NB4 (cell line): ENCODE data around the gene RPS23.
"Not testable (repeated sequence)": the region's sequence is repeated elsewhere in the genome, so short reads cannot be mapped to it uniquely, and the experiment has no call there.

ENCODE experiments used
- POLR2A ChIP-seq: IDR thresholded peaks from 2 replicates; pipeline ENCODE4 v1.6.1; 2011; ENCODE audit warnings: mild to moderate bottlenecking; ENCODE audit not compliant: insufficient read length; ENCODE audit errors: extremely low read depth
- TF ChIP-seq, protein P1 (sequence below): IDR thresholded peaks from one replicate; pipeline ENCODE4 v1.5.1; 2012; ENCODE audit warnings: low read depth, low read length

DNA sequence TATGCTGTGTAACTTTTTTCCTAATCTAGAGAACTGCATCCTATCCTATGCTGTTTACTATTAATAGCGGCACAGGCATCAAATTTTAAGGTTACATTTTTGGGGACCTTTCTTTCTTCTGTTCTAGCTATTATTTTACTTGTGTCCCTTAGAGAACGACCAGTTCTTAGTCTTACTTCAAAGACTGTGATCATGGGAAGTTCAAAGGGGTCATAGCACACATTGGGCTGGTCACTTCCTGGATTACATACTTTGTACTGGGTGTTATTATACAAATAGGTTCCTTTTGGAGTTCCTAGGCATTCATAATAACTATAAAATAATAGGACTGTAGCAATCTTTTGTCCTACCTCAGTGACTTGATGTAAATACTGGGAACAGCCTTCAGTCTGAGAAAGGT, 8.8 kb downstream of the RPS23 start:
- TF ChIP-seq, protein P1, sequence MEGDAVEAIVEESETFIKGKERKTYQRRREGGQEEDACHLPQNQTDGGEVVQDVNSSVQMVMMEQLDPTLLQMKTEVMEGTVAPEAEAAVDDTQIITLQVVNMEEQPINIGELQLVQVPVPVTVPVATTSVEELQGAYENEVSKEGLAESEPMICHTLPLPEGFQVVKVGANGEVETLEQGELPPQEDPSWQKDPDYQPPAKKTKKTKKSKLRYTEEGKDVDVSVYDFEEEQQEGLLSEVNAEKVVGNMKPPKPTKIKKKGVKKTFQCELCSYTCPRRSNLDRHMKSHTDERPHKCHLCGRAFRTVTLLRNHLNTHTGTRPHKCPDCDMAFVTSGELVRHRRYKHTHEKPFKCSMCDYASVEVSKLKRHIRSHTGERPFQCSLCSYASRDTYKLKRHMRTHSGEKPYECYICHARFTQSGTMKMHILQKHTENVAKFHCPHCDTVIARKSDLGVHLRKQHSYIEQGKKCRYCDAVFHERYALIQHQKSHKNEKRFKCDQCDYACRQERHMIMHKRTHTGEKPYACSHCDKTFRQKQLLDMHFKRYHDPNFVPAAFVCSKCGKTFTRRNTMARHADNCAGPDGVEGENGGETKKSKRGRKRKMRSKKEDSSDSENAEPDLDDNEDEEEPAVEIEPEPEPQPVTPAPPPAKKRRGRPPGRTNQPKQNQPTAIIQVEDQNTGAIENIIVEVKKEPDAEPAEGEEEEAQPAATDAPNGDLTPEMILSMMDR: not testable (repeated sequence)
- TF ChIP-seq POLR2A: not testable (repeated sequence)
